Measurements from ENCODE around the gene PDE6C.

The PDE6C gene

DNA sequence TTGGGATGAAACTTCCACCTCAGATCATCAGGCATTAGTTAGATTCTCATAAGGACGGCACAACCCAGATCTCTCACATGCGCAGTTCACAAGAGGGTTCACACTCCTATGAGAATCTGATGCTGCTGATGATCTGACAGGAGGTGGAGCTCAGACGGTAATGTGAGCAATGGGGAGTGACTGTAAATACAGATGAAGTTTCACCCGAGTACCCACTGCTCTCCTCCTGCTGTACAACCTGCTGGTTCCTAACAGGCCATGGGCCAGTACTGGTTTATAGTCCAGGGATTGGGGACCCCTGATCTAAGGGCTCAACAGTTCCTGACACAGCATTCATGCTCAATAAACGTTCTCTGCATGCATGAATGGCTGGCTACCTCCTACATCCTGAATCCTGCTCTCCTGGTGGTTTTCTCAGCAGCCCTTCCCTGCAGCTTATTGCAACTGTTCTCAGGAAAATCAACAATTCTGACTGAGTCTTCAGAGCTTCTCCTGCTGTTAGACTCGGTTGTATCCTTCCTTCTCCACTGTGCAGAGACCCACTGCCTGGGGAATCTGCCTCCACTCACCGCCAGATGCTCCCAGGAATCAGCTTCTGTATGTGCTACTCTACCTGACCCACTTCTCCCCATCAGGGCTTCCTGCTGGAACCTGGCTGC is 17.4 kb downstream of the PDE6C start:
- TF ChIP-seq FOXP2 (optimal IDR thresholded peaks at IDR 0.05; ENCODE audit: borderline replicate concordance, extremely low read depth, extremely low read length, insufficient read depth) (no peak), SIN3A (IDR thresholded peaks at IDR 0.05; ENCODE audit: borderline replicate concordance, insufficient read depth, low read length) (no peak), POLR2AphosphoS5 (IDR thresholded peaks at IDR 0.05; ENCODE audit: low read depth, low read length) (no peak), TAF1 (IDR thresholded peaks at IDR 0.05; ENCODE audit: borderline replicate concordance, insufficient read depth, low read length) (no peak)
- TF ChIP-seq, protein P1, sequence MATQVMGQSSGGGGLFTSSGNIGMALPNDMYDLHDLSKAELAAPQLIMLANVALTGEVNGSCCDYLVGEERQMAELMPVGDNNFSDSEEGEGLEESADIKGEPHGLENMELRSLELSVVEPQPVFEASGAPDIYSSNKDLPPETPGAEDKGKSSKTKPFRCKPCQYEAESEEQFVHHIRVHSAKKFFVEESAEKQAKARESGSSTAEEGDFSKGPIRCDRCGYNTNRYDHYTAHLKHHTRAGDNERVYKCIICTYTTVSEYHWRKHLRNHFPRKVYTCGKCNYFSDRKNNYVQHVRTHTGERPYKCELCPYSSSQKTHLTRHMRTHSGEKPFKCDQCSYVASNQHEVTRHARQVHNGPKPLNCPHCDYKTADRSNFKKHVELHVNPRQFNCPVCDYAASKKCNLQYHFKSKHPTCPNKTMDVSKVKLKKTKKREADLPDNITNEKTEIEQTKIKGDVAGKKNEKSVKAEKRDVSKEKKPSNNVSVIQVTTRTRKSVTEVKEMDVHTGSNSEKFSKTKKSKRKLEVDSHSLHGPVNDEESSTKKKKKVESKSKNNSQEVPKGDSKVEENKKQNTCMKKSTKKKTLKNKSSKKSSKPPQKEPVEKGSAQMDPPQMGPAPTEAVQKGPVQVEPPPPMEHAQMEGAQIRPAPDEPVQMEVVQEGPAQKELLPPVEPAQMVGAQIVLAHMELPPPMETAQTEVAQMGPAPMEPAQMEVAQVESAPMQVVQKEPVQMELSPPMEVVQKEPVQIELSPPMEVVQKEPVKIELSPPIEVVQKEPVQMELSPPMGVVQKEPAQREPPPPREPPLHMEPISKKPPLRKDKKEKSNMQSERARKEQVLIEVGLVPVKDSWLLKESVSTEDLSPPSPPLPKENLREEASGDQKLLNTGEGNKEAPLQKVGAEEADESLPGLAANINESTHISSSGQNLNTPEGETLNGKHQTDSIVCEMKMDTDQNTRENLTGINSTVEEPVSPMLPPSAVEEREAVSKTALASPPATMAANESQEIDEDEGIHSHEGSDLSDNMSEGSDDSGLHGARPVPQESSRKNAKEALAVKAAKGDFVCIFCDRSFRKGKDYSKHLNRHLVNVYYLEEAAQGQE (IDR thresholded peaks at IDR 0.05; ENCODE audit: insufficient read depth in 1 of 2, low read depth in 2 of 2, low read length in 2 of 2), result no peak

DNA sequence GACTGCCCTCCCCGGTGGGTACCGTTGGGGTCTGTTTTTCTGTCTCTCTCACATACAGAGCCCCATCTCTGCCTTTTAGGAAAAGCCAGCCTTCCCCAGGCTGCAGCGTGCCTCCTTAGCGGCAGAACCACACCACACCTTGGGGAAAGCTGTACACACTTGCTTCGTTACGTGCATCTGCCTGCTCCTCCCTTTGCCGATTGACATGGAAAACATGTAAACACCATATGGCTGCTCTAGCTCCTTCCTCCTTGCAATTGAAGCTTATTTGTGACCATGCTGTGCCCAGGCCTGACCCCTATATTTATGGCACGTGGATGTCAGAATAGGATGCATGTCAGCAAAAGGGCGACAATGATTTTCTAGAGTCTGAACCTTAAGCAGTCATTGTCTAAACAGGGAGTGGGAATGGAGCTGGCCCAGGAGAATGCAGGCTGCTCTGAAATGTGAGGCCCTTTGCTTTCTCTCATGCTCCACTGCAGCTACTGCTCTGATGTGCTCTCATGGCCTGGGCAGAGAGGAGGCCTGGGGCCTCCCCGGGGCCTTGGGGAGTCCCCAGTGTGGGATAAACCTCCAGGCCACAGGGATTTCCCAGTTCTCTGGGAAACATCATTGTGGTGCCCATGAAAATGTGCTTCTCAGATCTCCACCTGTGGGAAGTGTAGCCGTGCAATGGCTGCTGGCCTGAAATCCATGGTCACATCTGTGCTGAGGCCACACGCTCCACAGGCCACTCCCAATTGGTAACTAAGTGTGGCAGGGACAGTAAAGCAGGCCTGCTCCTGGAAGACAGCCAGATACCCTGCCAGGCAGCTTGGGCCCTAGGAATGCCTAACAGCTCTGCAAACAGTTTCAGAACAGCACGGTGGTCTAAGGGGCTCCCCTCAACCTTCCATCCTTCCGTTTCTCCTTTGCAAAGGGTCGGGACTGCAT is 18.6 kb downstream of the PDE6C start:
- TF ChIP-seq, protein P1 (IDR thresholded peaks at IDR 0.05; ENCODE audit: insufficient read depth in 1 of 2, low read depth in 2 of 2, low read length in 2 of 2), result no peak
- TF ChIP-seq FOXP2 (optimal IDR thresholded peaks at IDR 0.05; ENCODE audit: borderline replicate concordance, extremely low read depth, extremely low read length, insufficient read depth), result no peak
- no peak for TF ChIP-seq SIN3A (IDR thresholded peaks at IDR 0.05; ENCODE audit: borderline replicate concordance, insufficient read depth, low read length)
- TF ChIP-seq TAF1 (IDR thresholded peaks at IDR 0.05; ENCODE audit: borderline replicate concordance, insufficient read depth, low read length), result no peak
- TF ChIP-seq POLR2AphosphoS5 (IDR thresholded peaks at IDR 0.05; ENCODE audit: low read depth, low read length), result no peak

DNA sequence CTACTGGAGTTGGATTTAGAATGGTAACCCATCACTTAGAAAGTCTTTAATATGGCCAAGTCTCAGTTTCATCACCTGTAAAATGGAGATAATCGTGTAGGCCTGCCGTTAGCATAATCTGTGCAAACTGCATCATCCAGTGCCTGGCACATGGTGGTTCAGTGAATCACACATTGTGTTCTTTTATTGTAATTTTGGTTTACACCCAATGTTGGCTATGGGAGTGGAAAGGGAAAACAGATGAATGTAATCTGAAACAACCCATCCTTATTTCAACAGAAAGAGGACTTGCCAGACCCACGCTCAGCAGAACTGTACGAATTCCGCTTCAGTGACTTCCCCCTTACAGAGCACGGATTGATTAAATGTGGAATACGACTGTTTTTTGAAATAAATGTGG is 27.5 kb downstream of the PDE6C start:
- no peak for TF ChIP-seq FOXP2 (optimal IDR thresholded peaks at IDR 0.05; ENCODE audit: borderline replicate concordance, extremely low read depth, extremely low read length, insufficient read depth)
- TF ChIP-seq, protein P1 (IDR thresholded peaks at IDR 0.05; ENCODE audit: insufficient read depth in 1 of 2, low read depth in 2 of 2, low read length in 2 of 2), result no peak
- TF ChIP-seq POLR2AphosphoS5 (IDR thresholded peaks at IDR 0.05; ENCODE audit: low read depth, low read length), result no peak
- no peak for TF ChIP-seq SIN3A (IDR thresholded peaks at IDR 0.05; ENCODE audit: borderline replicate concordance, insufficient read depth, low read length)
- no peak for TF ChIP-seq TAF1 (IDR thresholded peaks at IDR 0.05; ENCODE audit: borderline replicate concordance, insufficient read depth, low read length)

DNA sequence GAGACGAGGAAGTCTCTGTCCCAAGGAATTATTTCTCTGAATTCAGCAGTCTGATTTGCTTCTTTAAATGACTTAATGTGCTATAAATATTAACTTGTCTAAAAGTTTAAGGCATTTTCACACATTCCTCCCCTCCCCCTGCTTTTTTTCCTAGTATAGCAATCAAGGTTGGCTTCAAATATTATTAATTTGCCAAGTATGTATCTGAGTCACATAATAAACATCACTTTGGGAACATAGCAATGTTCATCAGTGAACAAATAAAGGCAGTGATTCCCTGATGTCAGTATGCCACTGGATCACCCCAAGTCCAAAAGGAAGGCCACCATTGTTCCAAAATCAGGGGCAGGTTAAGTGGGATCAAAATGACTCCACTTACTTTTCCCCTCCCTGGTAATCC is 40.5 kb downstream of the PDE6C start:
- no peak for TF ChIP-seq POLR2AphosphoS5 (IDR thresholded peaks at IDR 0.05; ENCODE audit: low read depth, low read length)
- no peak for TF ChIP-seq SIN3A (IDR thresholded peaks at IDR 0.05; ENCODE audit: borderline replicate concordance, insufficient read depth, low read length)
- no peak for TF ChIP-seq FOXP2 (optimal IDR thresholded peaks at IDR 0.05; ENCODE audit: borderline replicate concordance, extremely low read depth, extremely low read length, insufficient read depth)
- no peak for TF ChIP-seq TAF1 (IDR thresholded peaks at IDR 0.05; ENCODE audit: borderline replicate concordance, insufficient read depth, low read length)
- TF ChIP-seq, protein P1 (IDR thresholded peaks at IDR 0.05; ENCODE audit: insufficient read depth in 1 of 2, low read depth in 2 of 2, low read length in 2 of 2), result no peak
